Fibroblast of skin of left biceps (primary cell): Measurements from ENCODE around the gene GAGE12F.
"Not testable (repeated sequence)": the region's sequence is repeated elsewhere in the genome, so short reads cannot be mapped to it uniquely, and the experiment has no call there.

Experiments used
- DNase-seq, 2 experiments: peaks; one replicate each; pipeline ENCODE4 v3.0.0-alpha.2; 2013; ENCODE audit warnings: low read depth in 2 of 2

The GAGE12F gene

GRCh38 chrX:49560542-49560941, at the start of gene GAGE12F:
Gene GAGE12F (plus strand): TSS chrX:49560842. CDS start chrX:49561997, 1,155 bp downstream.
- DNase-seq: not testable (repeated sequence)

GRCh38 chrX:49531877-49532276, 28.8 kb upstream of the GAGE12F start, which contains the start of gene GAGE12C:
Gene GAGE12C (plus strand): TSS chrX:49532177. CDS start chrX:49533332, 1,155 bp downstream.
- DNase-seq: not testable (repeated sequence)

GRCh38 chrX:49541433-49541832, 19.2 kb upstream of the GAGE12F start, which contains the start of gene GAGE12D:
Gene GAGE12D (plus strand): TSS chrX:49541733. CDS start chrX:49542888, 1,155 bp downstream.
- not testable (repeated sequence) for DNase-seq

GRCh38 chrX:49550989-49551388, 9.7 kb upstream of the GAGE12F start, which contains the start of gene GAGE12E:
Gene GAGE12E (plus strand): TSS chrX:49551289. CDS start chrX:49552444, 1,155 bp downstream.
- DNase-seq: not testable (repeated sequence)

GRCh38 chrX:49568728-49569127, 8.1 kb downstream of the GAGE12F start:
- DNase-seq: not testable (repeated sequence)

- not testable (repeated sequence) for DNase-seq
These were observed 8.5 kb downstream of the GAGE12F start for GRCh38 chrX:49569152-49569551.

GRCh38 chrX:49570100-49570499, 9.5 kb downstream of the GAGE12F start, which contains the start of gene GAGE12G:
Gene GAGE12G (plus strand): TSS chrX:49570400. CDS start chrX:49571555, 1,155 bp downstream.
- not testable (repeated sequence) for DNase-seq

- not testable (repeated sequence) for DNase-seq
These were observed 19.0 kb downstream of the GAGE12F start, which contains the start of gene GAGE12H for GRCh38 chrX:49579649-49580048. Gene GAGE12H (plus strand): TSS chrX:49579949. CDS start chrX:49581104, 1,155 bp downstream.

- DNase-seq: not testable (repeated sequence)
These were observed 28.6 kb downstream of the GAGE12F start, which contains the start of gene GAGE2A for GRCh38 chrX:49589196-49589595. Gene GAGE2A (plus strand): TSS chrX:49589496. CDS start chrX:49590651, 1,155 bp downstream.

GRCh38 chrX:49589769-49590478, 29.3 kb downstream of the GAGE12F start:
- DNase-seq: not testable (repeated sequence)

- DNase-seq: not testable (repeated sequence)
These were observed 29.8 kb downstream of the GAGE12F start for GRCh38 chrX:49590488-49590887.

GRCh38 chrX:49598720-49599119, 38.1 kb downstream of the GAGE12F start, which contains the start of gene GAGE1:
Gene GAGE1 (plus strand): TSS chrX:49599020. CDS start chrX:49600175, 1,155 bp downstream.
- not testable (repeated sequence) for DNase-seq

GRCh38 chrX:49610718-49611310, 50.2 kb downstream of the GAGE12F start:
- no peak for DNase-seq
